ENCODE measurements around the gene FRMD3. TPM values are rescaled to one million over a fixed set of nuclear protein-coding genes. Genes with fewer than 3 reads are reported as not detected.

FRMD3 gene
- total and polyA plus RNA-seq, 10 donors: 0.82 to 45.8 (median 18.9) TPM

DNA sequence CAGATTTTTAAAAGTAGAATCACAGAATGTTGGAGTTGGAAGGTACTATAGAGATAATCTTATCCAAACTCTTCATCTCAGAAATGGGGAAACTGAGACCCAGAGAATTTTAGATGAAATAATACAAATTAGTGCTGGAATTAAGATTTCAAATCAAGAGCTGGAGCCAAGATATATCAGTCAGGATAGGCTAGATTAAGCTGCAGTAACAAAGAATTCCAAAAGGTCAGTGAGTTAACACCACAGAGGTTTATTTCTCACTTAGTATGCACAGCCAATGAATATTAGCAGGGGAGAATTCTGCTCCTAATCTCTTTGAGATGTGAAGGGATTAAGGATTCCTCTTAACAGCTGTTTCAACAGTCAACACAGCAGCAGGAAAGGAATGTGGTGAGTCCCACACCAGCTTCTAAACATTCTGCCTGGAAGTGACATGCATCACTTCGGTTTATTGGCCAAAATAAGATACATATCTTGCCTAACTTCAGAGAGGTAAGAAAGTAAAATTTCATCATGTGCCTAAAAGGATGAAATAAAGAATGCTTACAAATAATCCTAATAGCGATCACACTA, 136.8 kb downstream of the FRMD3 start:
- TF ChIP-seq POLR2AphosphoS5 (IDR thresholded peaks at IDR 0.05): no peak
- TF ChIP-seq, protein P1, sequence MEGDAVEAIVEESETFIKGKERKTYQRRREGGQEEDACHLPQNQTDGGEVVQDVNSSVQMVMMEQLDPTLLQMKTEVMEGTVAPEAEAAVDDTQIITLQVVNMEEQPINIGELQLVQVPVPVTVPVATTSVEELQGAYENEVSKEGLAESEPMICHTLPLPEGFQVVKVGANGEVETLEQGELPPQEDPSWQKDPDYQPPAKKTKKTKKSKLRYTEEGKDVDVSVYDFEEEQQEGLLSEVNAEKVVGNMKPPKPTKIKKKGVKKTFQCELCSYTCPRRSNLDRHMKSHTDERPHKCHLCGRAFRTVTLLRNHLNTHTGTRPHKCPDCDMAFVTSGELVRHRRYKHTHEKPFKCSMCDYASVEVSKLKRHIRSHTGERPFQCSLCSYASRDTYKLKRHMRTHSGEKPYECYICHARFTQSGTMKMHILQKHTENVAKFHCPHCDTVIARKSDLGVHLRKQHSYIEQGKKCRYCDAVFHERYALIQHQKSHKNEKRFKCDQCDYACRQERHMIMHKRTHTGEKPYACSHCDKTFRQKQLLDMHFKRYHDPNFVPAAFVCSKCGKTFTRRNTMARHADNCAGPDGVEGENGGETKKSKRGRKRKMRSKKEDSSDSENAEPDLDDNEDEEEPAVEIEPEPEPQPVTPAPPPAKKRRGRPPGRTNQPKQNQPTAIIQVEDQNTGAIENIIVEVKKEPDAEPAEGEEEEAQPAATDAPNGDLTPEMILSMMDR (IDR thresholded peaks at IDR 0.05 in 8 of 11, conservative IDR thresholded peaks at IDR 0.05 in 3 of 11): no peak
- no peak for TF ChIP-seq POLR2A (IDR thresholded peaks at IDR 0.05)
- H3K4me3 ChIP-seq: no peak overlapping the region
- intact Hi-C loops (cut with DNase I; ENCODE audit: low total_unique reads): no loop called here
- H3K9me3 ChIP-seq: no peaks in the 10 kb centered on the region
- no peaks in the 10 kb centered on the region for H3K36me3 ChIP-seq
- WGBS, 5 donors: 76 to 88% (median 81%) methylated on average over 2 of the region's 2 CpGs
- no peak for DNase-seq
- no peaks in the 10 kb centered on the region for H3K27me3 ChIP-seq (replicated peaks in 1 of 7)
- peaks cover 0 to 16% (median 0%) of the 10 kb centered on the region in 6 donors for H3K4me1 ChIP-seq
- H3K27ac ChIP-seq: no peak overlapping the region

DNA sequence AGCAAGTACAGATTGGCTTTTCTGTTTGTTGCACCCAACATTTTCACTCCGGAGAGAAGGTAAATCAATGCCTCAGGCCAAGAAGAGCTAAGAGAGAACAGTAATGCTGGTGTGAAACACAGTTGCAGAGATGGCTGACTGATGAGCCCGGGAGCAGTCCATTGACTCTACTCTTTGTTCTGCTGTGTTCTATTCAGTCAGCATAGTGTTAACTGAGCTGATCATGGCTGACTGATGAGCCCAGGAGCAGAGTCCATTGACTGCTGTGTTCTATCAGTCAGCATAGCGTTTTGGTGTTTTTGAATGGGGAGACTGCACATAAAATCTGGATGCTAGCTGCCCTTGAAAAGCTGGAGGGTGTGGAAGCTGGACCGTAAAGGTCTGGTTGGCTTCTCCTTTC, 141.4 kb downstream of the FRMD3 start:
- no peaks in the 10 kb centered on the region for H3K4me1 ChIP-seq
- TF ChIP-seq POLR2AphosphoS5 (IDR thresholded peaks at IDR 0.05): no peak
- TF ChIP-seq, protein P1 (IDR thresholded peaks at IDR 0.05 in 8 of 11, conservative IDR thresholded peaks at IDR 0.05 in 3 of 11): no peak
- TF ChIP-seq POLR2A (IDR thresholded peaks at IDR 0.05): no peak
- 89 to 95% (median 94%) methylated on average over 4 of the region's 4 CpGs for WGBS, 5 donors
- no peaks in the 10 kb centered on the region for H3K9me3 ChIP-seq
- no peak for DNase-seq
- no peak overlapping the region for H3K4me3 ChIP-seq
- H3K27ac ChIP-seq: no peak overlapping the region
- H3K36me3 ChIP-seq: no peaks in the 10 kb centered on the region
- intact Hi-C loops (cut with DNase I; ENCODE audit: low total_unique reads): no loop called here
- H3K27me3 ChIP-seq (replicated peaks in 1 of 7): no peaks in the 10 kb centered on the region

DNA sequence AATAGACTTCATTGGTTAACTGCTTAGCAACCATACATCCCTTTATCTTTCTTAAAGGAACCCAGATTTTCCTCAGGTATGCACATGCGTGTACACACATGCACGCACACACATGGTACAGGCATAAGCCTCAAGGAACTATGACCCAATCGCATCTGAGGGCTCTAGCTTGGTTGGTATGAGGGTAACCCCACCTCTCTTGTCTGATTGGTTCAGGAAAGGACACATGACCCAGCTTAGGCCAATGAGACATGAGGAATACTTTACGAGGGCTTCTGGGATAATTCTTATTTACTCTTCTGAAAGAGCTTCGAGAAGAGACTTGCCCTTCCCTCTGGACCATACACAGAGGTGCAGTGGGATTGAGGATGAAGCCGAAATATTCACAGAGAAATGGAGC, 141.9 kb downstream of the FRMD3 start:
- Histone ChIP-seq H3K36me3 (no peaks in the 10 kb centered on the region), H3K4me3 (no peak overlapping the region), H3K9me3 (no peaks in the 10 kb centered on the region), H3K4me1 (peaks cover 0 to 2% (median 0%) of the 10 kb centered on the region in 6 donors), H3K27me3 (replicated peaks in 1 of 7) (no peaks in the 10 kb centered on the region), H3K27ac (no peak overlapping the region)
- TF ChIP-seq POLR2AphosphoS5 (IDR thresholded peaks at IDR 0.05): no peak
- TF ChIP-seq POLR2A (IDR thresholded peaks at IDR 0.05): no peak
- TF ChIP-seq, protein P1 (IDR thresholded peaks at IDR 0.05 in 8 of 11, conservative IDR thresholded peaks at IDR 0.05 in 3 of 11): no peak
- intact Hi-C loops (cut with DNase I; ENCODE audit: low total_unique reads): no loop called here
- no peak for DNase-seq
- 94 to 97% (median 95%) methylated on average over 6 of the region's 6 CpGs for WGBS, 5 donors

DNA sequence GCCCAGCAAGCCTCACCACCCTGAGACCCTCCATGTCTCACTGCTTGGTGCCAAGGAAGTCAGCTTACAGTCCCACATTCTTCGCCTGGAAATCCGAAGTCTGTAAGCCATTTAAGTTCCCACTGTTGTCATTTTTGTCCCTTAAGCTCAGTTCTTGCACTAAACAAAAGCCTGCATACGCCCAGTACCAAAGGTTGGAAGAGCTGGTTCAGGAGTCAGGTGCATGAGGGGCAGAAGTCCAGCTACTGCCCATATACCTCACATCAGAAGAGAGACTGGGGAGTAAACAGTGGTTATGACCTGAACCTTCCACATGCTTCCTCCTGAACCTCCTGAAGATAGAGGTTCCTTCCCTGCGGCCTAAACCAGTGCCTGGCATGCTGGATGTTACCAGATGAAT, 146.0 kb downstream of the FRMD3 start:
- TF ChIP-seq, protein P1 (IDR thresholded peaks at IDR 0.05 in 8 of 11, conservative IDR thresholded peaks at IDR 0.05 in 3 of 11): no peak
- TF ChIP-seq POLR2AphosphoS5 (IDR thresholded peaks at IDR 0.05): no peak
- TF ChIP-seq POLR2A (IDR thresholded peaks at IDR 0.05): no peak
- Histone ChIP-seq H3K36me3 (peaks cover 0 to 7% (median 0%) of the 10 kb centered on the region in 6 donors), H3K4me1 (peaks cover 0 to 4% (median 0%) of the 10 kb centered on the region in 6 donors), H3K9me3 (peaks cover 0 to 1% (median 0%) of the 10 kb centered on the region in 8 donors), H3K27ac (no peak overlapping the region), H3K4me3 (no peak overlapping the region), H3K27me3 (replicated peaks in 1 of 7) (no peaks in the 10 kb centered on the region)
- intact Hi-C loops (cut with DNase I; ENCODE audit: low total_unique reads): no loop called here
- no peak for DNase-seq
- 86 to 94% (median 90%) methylated on average over 4 of the region's 4 CpGs for WGBS, 5 donors
